H9 (cell line): ENCODE data around the gene INTS7. TPM values are rescaled to one million over a fixed set of nuclear protein-coding genes. Genes with fewer than 3 reads are reported as not detected.

Experiments
- DNase-seq: peaks from one replicate; pipeline ENCODE4 v3.0.0-alpha.2; 2017
- H2AFZ ChIP-seq: one replicate; pipeline ENCODE4 v1.6.1; 2013; ENCODE audit warnings: mild to moderate bottlenecking, low read length, control low read depth, moderate library complexity
- H2AK5ac ChIP-seq: 2 replicates; pipeline ENCODE4 v1.6.1; 2013; ENCODE audit warnings: low read length, control low read depth, mixed read lengths; ENCODE audit not compliant: insufficient read length
- H2BK120ac ChIP-seq: one replicate; pipeline ENCODE4 v1.6.1; 2013; ENCODE audit warnings: low read depth, mild to moderate bottlenecking, low read length, control low read depth, inconsistent platforms; ENCODE audit not compliant: poor library complexity, severe bottlenecking
- H2BK12ac ChIP-seq: 2 replicates; pipeline ENCODE4 v1.6.1; 2013; ENCODE audit warnings: low read length, control low read depth, mixed read lengths, low read depth; ENCODE audit not compliant: insufficient read length
- H2BK15ac ChIP-seq: 2 replicates; pipeline ENCODE4 v1.6.1; 2013; ENCODE audit warnings: low read depth, low read length, control low read depth
- H2BK20ac ChIP-seq: one replicate; pipeline ENCODE4 v1.6.1; 2013; ENCODE audit warnings: low read depth, mild to moderate bottlenecking, low read length, control low read depth, inconsistent platforms; ENCODE audit not compliant: poor library complexity, severe bottlenecking
- H2BK5ac ChIP-seq: 2 replicates; pipeline ENCODE4 v1.6.1; 2013; ENCODE audit warnings: low read length, control low read depth, mixed read lengths; ENCODE audit not compliant: insufficient read length
- H3K14ac ChIP-seq: 2 replicates; pipeline ENCODE4 v1.6.1; 2013; ENCODE audit warnings: low read length, control low read depth; ENCODE audit not compliant: insufficient read depth
- H3K18ac ChIP-seq: 2 replicates; pipeline ENCODE4 v1.6.1; 2013; ENCODE audit warnings: low read depth, mild to moderate bottlenecking, mixed read lengths, low read length, control low read depth; ENCODE audit not compliant: insufficient read length
- H3K23ac ChIP-seq: 2 replicates; pipeline ENCODE4 v1.6.1; 2013; ENCODE audit warnings: low read length, control low read depth, mixed read lengths, low read depth; ENCODE audit not compliant: insufficient read length
- H3K23me2 ChIP-seq: 2 replicates; pipeline ENCODE4 v1.6.1; 2013; ENCODE audit warnings: low read depth, mild to moderate bottlenecking, mixed read lengths, low read length, control low read depth; ENCODE audit not compliant: insufficient read length, poor library complexity, severe bottlenecking
- H3K27ac ChIP-seq: 2 replicates; pipeline ENCODE4 v1.5.1; 2013; ENCODE audit warnings: low read length, control low read depth, mixed read lengths, low read depth; ENCODE audit not compliant: insufficient read length
- H3K27me3 ChIP-seq: 2 replicates; pipeline ENCODE4 v1.6.1; 2013; ENCODE audit warnings: low read length, control low read depth, inconsistent platforms; ENCODE audit not compliant: insufficient read depth
- H3K4ac ChIP-seq: 2 replicates; pipeline ENCODE4 v1.6.1; 2013; ENCODE audit warnings: low read depth, mild to moderate bottlenecking, control low read depth, inconsistent platforms, low read length, moderate library complexity
- H3K4me1 ChIP-seq: 2 replicates; pipeline ENCODE4 v1.6.1; 2013; ENCODE audit warnings: low read length, control low read depth, inconsistent platforms; ENCODE audit not compliant: insufficient read depth
- H3K4me2 ChIP-seq: 2 replicates; pipeline ENCODE4 v1.6.1; 2013; ENCODE audit warnings: low read length, control low read depth, mixed read lengths; ENCODE audit not compliant: insufficient read length, insufficient read depth
- H3K56ac ChIP-seq: 2 replicates; pipeline ENCODE4 v1.6.1; 2013; ENCODE audit warnings: low read depth, mild to moderate bottlenecking, mixed read lengths, low read length, control low read depth; ENCODE audit not compliant: insufficient read length
- H3K79me1 ChIP-seq: 2 replicates; pipeline ENCODE4 v1.6.1; 2013; ENCODE audit warnings: low read depth, mild to moderate bottlenecking, moderate library complexity, low read length, control low read depth, inconsistent platforms; ENCODE audit not compliant: insufficient read depth, poor library complexity, severe bottlenecking
- H3K79me2 ChIP-seq: 2 replicates; pipeline ENCODE4 v1.6.1; 2013; ENCODE audit warnings: low read length, control low read depth, inconsistent platforms; ENCODE audit not compliant: insufficient read depth
- H3K9ac ChIP-seq: 2 replicates; pipeline ENCODE4 v1.6.1; 2013; ENCODE audit warnings: low read length, control low read depth, mixed read lengths; ENCODE audit not compliant: insufficient read length; ENCODE audit errors: extremely low read depth
- H3K9me3 ChIP-seq: one replicate; pipeline ENCODE4 v1.6.1; 2013; ENCODE audit warnings: low read depth, low read length, inconsistent platforms; ENCODE audit not compliant: control insufficient read depth
- H3T11ph ChIP-seq: one replicate; pipeline ENCODE4 v1.6.1; 2013; ENCODE audit warnings: mild to moderate bottlenecking, low read length, control low read depth, inconsistent platforms
- H4K20me1 ChIP-seq: one replicate; pipeline ENCODE4 v1.6.1; 2013; ENCODE audit not compliant: control insufficient read depth, insufficient read length, insufficient read depth
- H4K5ac ChIP-seq: 2 replicates; pipeline ENCODE4 v1.6.1; 2013; ENCODE audit warnings: low read depth, mild to moderate bottlenecking, mixed read lengths, low read length, control low read depth; ENCODE audit not compliant: insufficient read length
- H4K8ac ChIP-seq: replicated peaks from 2 replicates; pipeline ENCODE4 v1.6.1; 2013; ENCODE audit warnings: low read length, control low read depth, mixed read lengths, low read depth; ENCODE audit not compliant: insufficient read length
- H4K91ac ChIP-seq: 2 replicates; pipeline ENCODE4 v1.6.1; 2013; ENCODE audit warnings: low read depth, mild to moderate bottlenecking, moderate library complexity, mixed read lengths, low read length, control low read depth; ENCODE audit not compliant: insufficient read length
- H3K27ac Mint-ChIP-seq, 3 experiments: 2 replicates in 2 of 3; 3 replicates in 1 of 3; pipeline ENCODE4 v1.8.0; 2020 to 2021; ENCODE audit warnings: mixed read lengths in 3 of 3, mild to moderate bottlenecking in 1 of 3, moderate library complexity in 1 of 3
- H3K27me3 Mint-ChIP-seq: 2 replicates; pipeline ENCODE4 v1.8.0; 2021; ENCODE audit warnings: low read depth, mild to moderate bottlenecking, moderate library complexity, mixed read lengths
- H3K36me3 Mint-ChIP-seq, 3 experiments: 2 replicates in 2 of 3; 3 replicates in 1 of 3; pipeline ENCODE4 v1.8.0; 2020 to 2021; ENCODE audit warnings: low read depth in 3 of 3, mixed read lengths in 3 of 3; ENCODE audit not compliant: insufficient read depth in 1 of 3
- H3K4me1 Mint-ChIP-seq, 2 experiments: 2 replicates each; pipeline ENCODE4 v1.8.0; 2020; ENCODE audit warnings: mixed read lengths in 2 of 2
- H3K4me3 Mint-ChIP-seq, 2 experiments: 2 replicates in 1 of 2; 3 replicates in 1 of 2; pipeline ENCODE4 v1.8.0; 2020 to 2021; ENCODE audit warnings: mild to moderate bottlenecking in 2 of 2, mixed read lengths in 2 of 2, moderate library complexity in 1 of 2
- H3K9me3 Mint-ChIP-seq, 2 experiments: 2 replicates in 1 of 2; 3 replicates in 1 of 2; pipeline ENCODE4 v1.8.0; 2020; ENCODE audit warnings: mild to moderate bottlenecking in 2 of 2, mixed read lengths in 2 of 2, moderate library complexity in 1 of 2
- WGBS: extraction: QIAGEN DNeasy Blood & Tissue Kit; methylation state at CpG from one replicate; pipeline ENCODE4 v1.1.7; 2013; ENCODE audit warnings: missing lambda C conversion rate, low lambda C conversion rate, mixed read lengths; ENCODE audit not compliant: insufficient read length; ENCODE audit errors: extremely low coverage; 5-methylcytosine and 5-hydroxymethylcytosine counted together
- total RNA-seq: library from RNA; stranded (reverse); gene quantifications from 2 replicates; pipeline ENCODE4 v1.2.1, GENCODE V29; 2021
- TF ChIP-seq, protein P1 (sequence below): fragments of 200-600 bp; sonication (generic); conservative IDR thresholded peaks from 3 replicates; pipeline ENCODE4 v1.8.0; 2021; ENCODE audit warnings: antibody characterized with exemption, mild to moderate bottlenecking

INTS7 gene
- total RNA-seq, 1 experiment from 2014 or later = 32.3 TPM

- Histone ChIP-seq H2BK15ac (no peak overlapping the region), H3K4ac (no peak overlapping the region), H3K9ac (no peak overlapping the region), H4K20me1 (no peaks in the 10 kb centered on the region), H3K18ac (no peak overlapping the region), H3K9me3 (peaks cover 6% of the 10 kb centered on the region), H3K27me3 (no peaks in the 10 kb centered on the region), H3K23ac (no peak overlapping the region), H4K91ac (no peak overlapping the region), H3K79me1 (no peaks in the 10 kb centered on the region), H4K8ac (no peak overlapping the region), H3K14ac (no peak overlapping the region), H3K79me2 (no peaks in the 10 kb centered on the region), H2AK5ac (no peak overlapping the region), H3K4me2 (no peak overlapping the region), H3K23me2 (no peaks in the 10 kb centered on the region), H4K5ac (no peak overlapping the region), H3K56ac (no peak overlapping the region), H3K4me1 (no peaks in the 10 kb centered on the region), H2BK20ac (no peak overlapping the region), H3K27ac (no peak overlapping the region), H2BK5ac (no peak overlapping the region), H3T11ph (no peak overlapping the region), H2BK120ac (no peak overlapping the region), H2AFZ (no peak overlapping the region), H2BK12ac (no peak overlapping the region)
- no CpG with 5 or more reads among the region's 4 CpGs for WGBS
- Mint-ChIP-seq H3K27me3 (no peaks in the 10 kb centered on the region), H3K36me3 (peaks cover 2 to 14% (median 4%) of the 10 kb centered on the region in 3 experiments; a peak in 4 of 7 replicates), H3K27ac (no peak overlapping the region), H3K9me3 (peaks cover 11 to 15% of the 10 kb centered on the region in 2 experiments), H3K4me1 (peaks cover 0 to 3% of the 10 kb centered on the region in 2 experiments; a peak in 1 of 4 replicates), H3K4me3 (no peak overlapping the region)
- TF ChIP-seq, protein P1, sequence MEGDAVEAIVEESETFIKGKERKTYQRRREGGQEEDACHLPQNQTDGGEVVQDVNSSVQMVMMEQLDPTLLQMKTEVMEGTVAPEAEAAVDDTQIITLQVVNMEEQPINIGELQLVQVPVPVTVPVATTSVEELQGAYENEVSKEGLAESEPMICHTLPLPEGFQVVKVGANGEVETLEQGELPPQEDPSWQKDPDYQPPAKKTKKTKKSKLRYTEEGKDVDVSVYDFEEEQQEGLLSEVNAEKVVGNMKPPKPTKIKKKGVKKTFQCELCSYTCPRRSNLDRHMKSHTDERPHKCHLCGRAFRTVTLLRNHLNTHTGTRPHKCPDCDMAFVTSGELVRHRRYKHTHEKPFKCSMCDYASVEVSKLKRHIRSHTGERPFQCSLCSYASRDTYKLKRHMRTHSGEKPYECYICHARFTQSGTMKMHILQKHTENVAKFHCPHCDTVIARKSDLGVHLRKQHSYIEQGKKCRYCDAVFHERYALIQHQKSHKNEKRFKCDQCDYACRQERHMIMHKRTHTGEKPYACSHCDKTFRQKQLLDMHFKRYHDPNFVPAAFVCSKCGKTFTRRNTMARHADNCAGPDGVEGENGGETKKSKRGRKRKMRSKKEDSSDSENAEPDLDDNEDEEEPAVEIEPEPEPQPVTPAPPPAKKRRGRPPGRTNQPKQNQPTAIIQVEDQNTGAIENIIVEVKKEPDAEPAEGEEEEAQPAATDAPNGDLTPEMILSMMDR = no peak
- DNase-seq = no peak
Observed at GRCh38 chr1:211902624-211903291, 132.6 kb downstream of the INTS7 start.
